ENCODE results near the gene PCBD2. TPM values are rescaled to one million over a fixed set of nuclear protein-coding genes. Genes with fewer than 3 reads are reported as not detected.
"Not testable (repeated sequence)": the region's sequence is repeated elsewhere in the genome, so short reads cannot be mapped to it uniquely, and the experiment has no call there.

PCBD2 gene
- total and polyA plus RNA-seq, 9 donors: 4.5 to 13.1 (median 8.8) TPM

DNA sequence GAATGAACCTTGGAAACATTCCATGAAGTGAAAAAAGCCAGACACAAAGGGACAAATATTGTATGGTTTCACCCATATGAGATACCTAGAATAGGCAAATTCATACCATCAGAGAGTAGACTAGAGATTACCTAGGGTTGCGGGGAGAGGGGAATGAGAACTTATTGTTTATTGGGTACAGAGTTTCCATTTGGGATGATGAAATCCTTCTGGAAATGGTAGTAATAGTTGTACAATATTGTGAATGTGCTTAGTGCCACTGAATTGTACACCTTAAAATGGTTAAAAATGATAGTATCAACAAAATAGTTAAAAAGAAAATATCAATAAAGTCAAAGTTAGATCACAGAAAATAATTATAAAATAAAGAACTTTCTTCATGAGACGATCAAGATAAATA lies 88.2 kb downstream of the PCBD2 start:
- no peak for TF ChIP-seq EP300 (IDR thresholded peaks at IDR 0.05)
- no peak for TF ChIP-seq POLR2A (IDR thresholded peaks at IDR 0.05)
- TF ChIP-seq, protein P1, sequence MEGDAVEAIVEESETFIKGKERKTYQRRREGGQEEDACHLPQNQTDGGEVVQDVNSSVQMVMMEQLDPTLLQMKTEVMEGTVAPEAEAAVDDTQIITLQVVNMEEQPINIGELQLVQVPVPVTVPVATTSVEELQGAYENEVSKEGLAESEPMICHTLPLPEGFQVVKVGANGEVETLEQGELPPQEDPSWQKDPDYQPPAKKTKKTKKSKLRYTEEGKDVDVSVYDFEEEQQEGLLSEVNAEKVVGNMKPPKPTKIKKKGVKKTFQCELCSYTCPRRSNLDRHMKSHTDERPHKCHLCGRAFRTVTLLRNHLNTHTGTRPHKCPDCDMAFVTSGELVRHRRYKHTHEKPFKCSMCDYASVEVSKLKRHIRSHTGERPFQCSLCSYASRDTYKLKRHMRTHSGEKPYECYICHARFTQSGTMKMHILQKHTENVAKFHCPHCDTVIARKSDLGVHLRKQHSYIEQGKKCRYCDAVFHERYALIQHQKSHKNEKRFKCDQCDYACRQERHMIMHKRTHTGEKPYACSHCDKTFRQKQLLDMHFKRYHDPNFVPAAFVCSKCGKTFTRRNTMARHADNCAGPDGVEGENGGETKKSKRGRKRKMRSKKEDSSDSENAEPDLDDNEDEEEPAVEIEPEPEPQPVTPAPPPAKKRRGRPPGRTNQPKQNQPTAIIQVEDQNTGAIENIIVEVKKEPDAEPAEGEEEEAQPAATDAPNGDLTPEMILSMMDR (IDR thresholded peaks at IDR 0.05): no peak
- Histone ChIP-seq H3K4me1 (ENCODE audit: insufficient read depth) (no peaks in the 10 kb centered on the region), H3K36me3 (no peaks in the 10 kb centered on the region), H3K27me3 (no peaks in the 10 kb centered on the region), H3K4me3 (no peak overlapping the region), H3K27ac (no peak overlapping the region), H3K9me3 (no peaks in the 10 kb centered on the region)
- WGBS, 3 donors: 93 to 95% (median 95%) methylated on average over 2 of the region's 2 CpGs
- DNase-seq: no peak
- intact Hi-C loops (cut with DNase I): no loop called here

DNA sequence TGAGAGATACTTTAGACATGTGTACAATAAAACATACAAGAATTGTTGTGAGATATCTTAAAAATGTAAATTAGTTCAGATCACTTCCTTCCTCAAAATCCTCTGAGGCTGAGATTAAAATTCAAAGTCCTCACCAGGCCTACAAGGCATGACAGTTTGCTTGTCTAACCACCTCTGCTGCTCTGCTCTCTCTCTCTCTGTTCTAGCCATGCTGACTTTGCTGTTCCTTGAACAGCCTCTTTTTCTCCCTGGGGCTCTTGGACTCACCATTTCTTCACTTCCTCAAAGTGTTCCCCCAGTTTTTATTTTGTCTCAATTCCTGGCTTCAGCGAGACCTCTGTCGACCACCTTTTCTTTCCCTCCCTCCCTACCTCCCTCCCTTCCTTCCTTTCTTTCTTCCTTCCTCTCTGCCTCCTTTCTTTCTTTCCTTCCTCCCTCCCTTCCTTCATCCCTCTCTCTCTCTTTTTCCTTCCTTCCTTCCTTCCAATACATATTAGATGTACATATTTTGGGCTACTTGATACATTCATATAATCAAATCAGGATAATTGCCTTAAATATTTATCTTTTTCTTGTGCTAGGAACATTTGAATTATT lies 89.7 kb downstream of the PCBD2 start:
- H3K4me1 ChIP-seq (ENCODE audit: insufficient read depth): no peaks in the 10 kb centered on the region
- DNase-seq: no peak
- no peak overlapping the region for H3K27ac ChIP-seq
- H3K4me3 ChIP-seq: no peak overlapping the region
- H3K27me3 ChIP-seq: no peaks in the 10 kb centered on the region
- WGBS, 3 donors: 71 to 83% (median 73%) methylated on average over 2 of the region's 2 CpGs
- intact Hi-C loops (cut with DNase I): no loop called here
- H3K36me3 ChIP-seq: no peaks in the 10 kb centered on the region
- TF ChIP-seq POLR2A (IDR thresholded peaks at IDR 0.05): no peak
- no peak for TF ChIP-seq EP300 (IDR thresholded peaks at IDR 0.05)
- TF ChIP-seq, protein P1 (IDR thresholded peaks at IDR 0.05): no peak
- no peaks in the 10 kb centered on the region for H3K9me3 ChIP-seq

DNA sequence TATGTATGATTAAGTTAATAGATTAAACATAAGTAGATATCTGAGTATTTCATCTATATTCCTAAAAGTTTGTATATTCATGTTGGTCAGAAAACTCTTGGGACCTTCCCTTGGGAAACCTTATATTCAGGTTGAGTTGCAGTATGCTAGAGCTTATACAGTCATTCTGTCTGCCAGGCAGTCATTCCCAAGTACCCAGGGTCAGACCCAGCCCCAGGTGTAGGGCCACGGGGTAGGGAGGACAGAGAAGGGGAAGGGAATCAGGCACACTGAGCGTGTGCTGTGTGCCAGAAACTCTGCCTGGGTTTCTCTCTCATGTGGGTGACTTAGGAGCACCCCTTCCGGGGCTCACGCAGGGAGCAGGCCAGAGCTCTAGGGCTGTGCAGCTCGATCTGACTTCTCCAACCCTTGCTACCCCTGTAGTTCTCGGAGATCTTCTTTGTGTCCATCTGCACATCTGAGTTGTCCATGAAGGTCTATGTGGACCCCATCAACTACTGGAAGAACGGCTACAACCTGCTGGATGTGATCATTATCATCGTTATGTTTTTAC lies 91.0 kb downstream of the PCBD2 start:
- no peak overlapping the region for H3K4me3 ChIP-seq
- intact Hi-C loops (cut with DNase I): no loop called here
- 90 to 95% (median 90%) methylated on average over 8 of the region's 8 CpGs for WGBS, 3 donors
- no peaks in the 10 kb centered on the region for H3K4me1 ChIP-seq (ENCODE audit: insufficient read depth)
- no peak for TF ChIP-seq EP300 (IDR thresholded peaks at IDR 0.05)
- TF ChIP-seq POLR2A (IDR thresholded peaks at IDR 0.05): no peak
- TF ChIP-seq, protein P1 (IDR thresholded peaks at IDR 0.05): no peak
- DNase-seq: no peak
- no peaks in the 10 kb centered on the region for H3K36me3 ChIP-seq
- no peak overlapping the region for H3K27ac ChIP-seq
- no peaks in the 10 kb centered on the region for H3K9me3 ChIP-seq
- H3K27me3 ChIP-seq: no peaks in the 10 kb centered on the region

DNA sequence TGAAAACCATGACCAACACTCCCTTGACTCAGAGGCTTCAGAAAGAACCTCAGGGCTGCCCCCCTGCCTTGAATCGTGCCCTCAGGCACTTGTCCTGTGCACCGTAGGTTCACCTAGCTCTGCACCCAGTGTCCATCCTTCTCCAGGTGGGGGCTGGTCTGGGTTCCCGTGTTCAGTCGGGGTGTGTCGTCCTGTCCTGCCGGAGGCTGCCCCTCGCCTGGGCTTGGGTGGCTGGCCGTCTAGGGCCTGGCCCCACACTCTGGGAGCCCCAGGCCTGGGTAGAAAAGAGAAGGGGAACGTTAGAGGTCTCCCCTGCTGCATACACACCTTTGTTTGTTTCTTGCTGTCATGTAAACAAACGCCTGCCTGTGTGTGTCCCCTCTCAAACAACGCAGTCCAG lies 92.1 kb downstream of the PCBD2 start:
- intact Hi-C loops (cut with DNase I): no loop called here
- Histone ChIP-seq H3K27me3 (no peaks in the 10 kb centered on the region), H3K27ac (no peak overlapping the region), H3K4me3 (no peak overlapping the region), H3K36me3 (no peaks in the 10 kb centered on the region), H3K9me3 (no peaks in the 10 kb centered on the region), H3K4me1 (ENCODE audit: insufficient read depth) (no peaks in the 10 kb centered on the region)
- TF ChIP-seq, protein P1 (IDR thresholded peaks at IDR 0.05): no peak
- TF ChIP-seq EP300 (IDR thresholded peaks at IDR 0.05) (no peak), POLR2A (IDR thresholded peaks at IDR 0.05) (no peak)
- WGBS, 3 donors: 81 to 84% (median 83%) methylated on average over 11 of the region's 11 CpGs
- DNase-seq: no peak

DNA sequence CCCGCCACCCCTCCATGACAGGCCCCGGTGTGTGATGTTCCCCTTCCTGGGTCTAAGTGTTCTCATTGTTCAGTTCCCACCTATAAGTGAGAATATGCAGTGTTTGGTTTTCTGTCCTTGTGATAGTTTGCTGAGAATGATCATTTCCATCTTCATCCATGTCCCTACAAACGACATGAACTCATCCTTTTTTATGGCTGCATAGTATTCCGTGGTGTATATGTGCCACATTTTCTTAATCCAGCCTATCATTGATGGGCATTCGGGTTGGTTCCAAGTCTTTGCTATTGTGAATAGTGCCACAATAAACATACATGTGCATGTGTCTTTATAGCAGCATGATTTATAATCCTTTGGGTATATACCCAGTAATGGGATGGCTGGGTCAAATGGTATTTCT lies 93.1 kb downstream of the PCBD2 start:
- 94 to 96% (median 95%) methylated on average over 5 of the region's 5 CpGs for WGBS, 3 donors
- intact Hi-C loops (cut with DNase I); H3K4me3 ChIP-seq; H3K4me1 ChIP-seq (ENCODE audit: insufficient read depth); H3K36me3 ChIP-seq; H3K27ac ChIP-seq; H3K27me3 ChIP-seq; H3K9me3 ChIP-seq; DNase-seq: not testable (repeated sequence)

Measured in ovary (tissue), 9 donors.